NCI-H1694 treated with DMSO at 0.1 percent for 48 hours (cell line): ENCODE data around the gene FAHD2A.
"Not testable (repeated sequence)": the region's sequence is repeated elsewhere in the genome, so short reads cannot be mapped to it uniquely, and the experiment has no call there.

ENCODE experiments used
- DNase-seq: peaks from one replicate; lab custom pipeline; 2025; lab: John Stamatoyannopoulos, UW

Gene FAHD2A

DNA sequence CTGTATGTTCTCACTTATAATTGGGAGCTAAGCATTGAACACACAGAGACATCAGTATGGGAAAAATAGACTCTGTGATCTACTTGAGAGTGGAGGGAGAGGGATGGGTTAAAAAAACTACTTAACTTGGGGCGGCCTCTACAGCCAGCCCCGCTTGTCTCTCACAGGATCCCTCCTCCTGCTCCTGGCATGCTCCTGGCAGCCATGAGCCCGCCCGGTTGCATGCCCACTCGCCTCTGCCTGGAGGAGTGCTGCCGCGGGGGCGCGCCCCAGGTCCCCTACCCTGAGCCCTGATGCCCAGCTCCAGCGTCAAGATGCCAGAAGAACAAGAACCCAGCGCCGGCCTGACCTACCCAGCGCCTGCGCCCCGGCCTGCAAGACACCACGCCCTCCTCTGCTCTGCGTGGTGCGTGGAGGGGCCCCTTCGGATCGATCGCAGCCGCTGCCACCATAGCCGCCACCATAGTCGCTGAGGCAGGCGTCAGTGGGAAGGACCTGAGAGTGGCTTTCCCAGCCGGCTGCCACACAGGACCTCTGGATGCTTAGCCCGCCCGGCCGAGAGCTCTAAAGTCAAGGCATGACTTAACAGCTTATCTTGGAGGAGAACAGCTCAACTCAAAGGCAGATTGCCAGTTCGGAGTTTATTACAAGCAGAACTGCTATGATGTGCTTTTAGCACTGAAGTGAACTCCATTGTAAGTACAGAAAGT, 32.8 kb downstream of the FAHD2A start:
- DNase-seq = not testable (repeated sequence)

GRCh38 chr2:95435872-95436209, 33.3 kb downstream of the FAHD2A start:
- not testable (repeated sequence) for DNase-seq

DNA sequence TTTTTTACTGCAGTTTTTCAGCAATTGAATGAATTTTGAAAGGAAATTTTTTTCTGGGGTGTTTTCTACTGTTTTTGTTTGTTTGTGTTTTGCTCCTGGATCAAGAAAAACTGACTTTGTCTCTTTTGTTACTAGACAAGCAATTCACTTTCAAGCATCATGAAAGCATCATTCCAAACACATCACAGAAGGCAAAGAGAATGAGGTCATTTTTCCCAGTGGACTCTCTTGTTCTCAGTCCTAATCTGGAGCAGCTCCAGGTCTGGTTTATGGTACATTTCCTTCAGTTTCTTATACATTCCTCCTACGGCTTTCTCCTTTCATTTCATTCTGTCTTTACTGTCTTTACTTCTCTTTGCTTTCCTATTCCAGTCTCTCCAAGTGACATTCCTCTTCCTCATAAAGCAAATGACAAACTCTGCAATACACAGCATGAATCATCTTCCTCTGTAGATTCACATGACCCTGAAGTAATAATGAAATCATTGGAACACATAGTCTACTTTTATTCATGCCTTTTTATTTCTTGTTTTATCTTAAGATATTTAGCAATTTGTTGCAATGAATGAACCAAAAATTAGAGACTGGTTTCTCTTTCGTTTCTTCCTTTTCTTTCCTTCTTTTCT, 40.1 kb downstream of the FAHD2A start:
- DNase-seq = not testable (repeated sequence)

- not testable (repeated sequence) for DNase-seq
Observed at GRCh38 chr2:95445317-95445716, 42.8 kb downstream of the FAHD2A start.

GRCh38 chr2:95463292-95463691, 60.8 kb downstream of the FAHD2A start:
- DNase-seq = not testable (repeated sequence)
